Measurements from ENCODE around the gene CARMIL1.

- TF ChIP-seq POLR2A (IDR thresholded peaks at IDR 0.05; ENCODE audit: low read length) (no peak), GATA1 (IDR thresholded peaks at IDR 0.05; ENCODE audit: low read depth, low read length) (no peak)
Observed at GRCh38 chr6:25389471-25389870, 110.3 kb downstream of the CARMIL1 start.
